Ishikawa (cell line): ENCODE measurements around the gene SREBF1.

Source experiments
- CEBPB ChIP-seq: IDR thresholded peaks from 2 replicates; pipeline ENCODE4 v1.6.1; 2012
- CREB1 ChIP-seq: IDR thresholded peaks from 2 replicates; pipeline ENCODE4 v1.6.1; 2012; ENCODE audit warnings: low read depth
- EGR1 ChIP-seq: IDR thresholded peaks from 2 replicates; pipeline ENCODE4 v1.6.1; 2012
- EP300 ChIP-seq: IDR thresholded peaks from 2 replicates; pipeline ENCODE4 v1.6.1; 2012; ENCODE audit warnings: borderline replicate concordance
- FOXM1 ChIP-seq: IDR thresholded peaks from 2 replicates; pipeline ENCODE4 v1.6.1; 2012; ENCODE audit warnings: low read depth, borderline replicate concordance
- NFIC ChIP-seq: IDR thresholded peaks from 2 replicates; pipeline ENCODE4 v1.6.1; 2012
- RAD21 ChIP-seq: IDR thresholded peaks from 2 replicates; pipeline ENCODE4 v1.6.1; 2012; ENCODE audit warnings: low read depth
- TAF1 ChIP-seq: IDR thresholded peaks from 2 replicates; pipeline ENCODE4 v1.6.1; 2012; ENCODE audit warnings: low read depth, mild to moderate bottlenecking
- TCF12 ChIP-seq: IDR thresholded peaks from 2 replicates; pipeline ENCODE4 v1.6.1; 2012; ENCODE audit warnings: low read depth
- TEAD4 ChIP-seq: IDR thresholded peaks from 2 replicates; pipeline ENCODE4 v1.6.1; 2012
- YY1 ChIP-seq: IDR thresholded peaks from 2 replicates; pipeline ENCODE4 v1.6.1; 2012; ENCODE audit warnings: low read depth
- ZBTB7A ChIP-seq: IDR thresholded peaks from 2 replicates; pipeline ENCODE4 v1.6.1; 2012; ENCODE audit warnings: low read depth
- TF ChIP-seq, protein P1 (sequence below): IDR thresholded peaks from 2 replicates; pipeline ENCODE4 v1.6.1; 2012
- TF ChIP-seq, protein P2 (sequence below): IDR thresholded peaks from 2 replicates; pipeline ENCODE4 v1.6.1; 2012
- TF ChIP-seq, protein P3 (sequence below): IDR thresholded peaks from 2 replicates; pipeline ENCODE4 v1.6.1; 2012; ENCODE audit warnings: low read depth, mild to moderate bottlenecking

Gene SREBF1

DNA sequence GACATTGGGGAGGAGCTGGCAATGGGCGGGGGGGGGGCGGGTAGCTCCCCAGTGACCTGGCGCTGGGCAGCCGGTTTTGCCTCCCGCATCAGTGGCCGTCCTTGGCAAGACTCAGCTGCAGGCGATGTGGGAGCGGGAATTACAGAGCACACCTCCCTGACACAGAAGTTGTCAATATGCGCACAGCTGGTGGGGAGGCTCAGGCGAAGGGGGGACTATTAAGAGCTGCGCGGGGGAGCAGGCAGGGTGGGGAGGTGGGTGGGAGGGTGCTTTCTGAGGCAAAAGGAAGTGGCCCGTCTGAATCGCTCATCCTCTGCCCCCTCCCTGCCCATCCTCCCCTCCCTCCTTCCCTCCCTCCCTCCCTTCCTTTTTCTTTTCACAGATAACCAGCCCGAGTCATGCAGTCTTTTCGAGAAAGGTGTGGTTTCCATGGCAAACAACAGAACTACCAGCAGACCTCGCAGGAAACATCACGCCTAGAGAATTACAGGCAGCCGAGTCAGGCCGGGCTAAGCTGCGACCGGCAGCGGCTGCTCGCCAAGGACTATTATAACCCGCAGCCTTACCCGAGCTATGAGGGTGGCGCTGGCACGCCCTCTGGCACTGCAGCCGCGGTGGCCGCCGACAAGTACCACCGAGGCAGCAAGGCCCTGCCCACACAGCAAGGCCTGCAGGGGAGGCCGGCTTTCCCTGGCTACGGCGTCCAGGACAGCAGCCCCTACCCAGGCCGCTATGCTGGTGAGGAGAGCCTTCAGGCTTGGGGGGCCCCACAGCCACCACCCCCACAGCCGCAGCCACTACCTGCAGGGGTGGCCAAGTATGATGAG, 44.0 kb downstream of the SREBF1 start:
- TF ChIP-seq, protein P1, sequence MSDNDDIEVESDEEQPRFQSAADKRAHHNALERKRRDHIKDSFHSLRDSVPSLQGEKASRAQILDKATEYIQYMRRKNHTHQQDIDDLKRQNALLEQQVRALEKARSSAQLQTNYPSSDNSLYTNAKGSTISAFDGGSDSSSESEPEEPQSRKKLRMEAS: no peak
- TF ChIP-seq FOXM1 (no peak), CEBPB (no peak), CREB1 (no peak), NFIC (no peak), EGR1 (no peak), TEAD4 (no peak), ZBTB7A (no peak), EP300 (no peak), TCF12 (no peak)
- TF ChIP-seq, protein P2, sequence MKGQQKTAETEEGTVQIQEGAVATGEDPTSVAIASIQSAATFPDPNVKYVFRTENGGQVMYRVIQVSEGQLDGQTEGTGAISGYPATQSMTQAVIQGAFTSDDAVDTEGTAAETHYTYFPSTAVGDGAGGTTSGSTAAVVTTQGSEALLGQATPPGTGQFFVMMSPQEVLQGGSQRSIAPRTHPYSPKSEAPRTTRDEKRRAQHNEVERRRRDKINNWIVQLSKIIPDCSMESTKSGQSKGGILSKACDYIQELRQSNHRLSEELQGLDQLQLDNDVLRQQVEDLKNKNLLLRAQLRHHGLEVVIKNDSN: no peak
- TF ChIP-seq, protein P3, sequence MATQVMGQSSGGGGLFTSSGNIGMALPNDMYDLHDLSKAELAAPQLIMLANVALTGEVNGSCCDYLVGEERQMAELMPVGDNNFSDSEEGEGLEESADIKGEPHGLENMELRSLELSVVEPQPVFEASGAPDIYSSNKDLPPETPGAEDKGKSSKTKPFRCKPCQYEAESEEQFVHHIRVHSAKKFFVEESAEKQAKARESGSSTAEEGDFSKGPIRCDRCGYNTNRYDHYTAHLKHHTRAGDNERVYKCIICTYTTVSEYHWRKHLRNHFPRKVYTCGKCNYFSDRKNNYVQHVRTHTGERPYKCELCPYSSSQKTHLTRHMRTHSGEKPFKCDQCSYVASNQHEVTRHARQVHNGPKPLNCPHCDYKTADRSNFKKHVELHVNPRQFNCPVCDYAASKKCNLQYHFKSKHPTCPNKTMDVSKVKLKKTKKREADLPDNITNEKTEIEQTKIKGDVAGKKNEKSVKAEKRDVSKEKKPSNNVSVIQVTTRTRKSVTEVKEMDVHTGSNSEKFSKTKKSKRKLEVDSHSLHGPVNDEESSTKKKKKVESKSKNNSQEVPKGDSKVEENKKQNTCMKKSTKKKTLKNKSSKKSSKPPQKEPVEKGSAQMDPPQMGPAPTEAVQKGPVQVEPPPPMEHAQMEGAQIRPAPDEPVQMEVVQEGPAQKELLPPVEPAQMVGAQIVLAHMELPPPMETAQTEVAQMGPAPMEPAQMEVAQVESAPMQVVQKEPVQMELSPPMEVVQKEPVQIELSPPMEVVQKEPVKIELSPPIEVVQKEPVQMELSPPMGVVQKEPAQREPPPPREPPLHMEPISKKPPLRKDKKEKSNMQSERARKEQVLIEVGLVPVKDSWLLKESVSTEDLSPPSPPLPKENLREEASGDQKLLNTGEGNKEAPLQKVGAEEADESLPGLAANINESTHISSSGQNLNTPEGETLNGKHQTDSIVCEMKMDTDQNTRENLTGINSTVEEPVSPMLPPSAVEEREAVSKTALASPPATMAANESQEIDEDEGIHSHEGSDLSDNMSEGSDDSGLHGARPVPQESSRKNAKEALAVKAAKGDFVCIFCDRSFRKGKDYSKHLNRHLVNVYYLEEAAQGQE: no peak

- no peak for TF ChIP-seq NFIC
- TF ChIP-seq YY1: no peak
- no peak for TF ChIP-seq RAD21
- TF ChIP-seq TEAD4: no peak
- TF ChIP-seq, protein P1: no peak
- no peak for TF ChIP-seq CEBPB
- TF ChIP-seq, protein P2: no peak
- no peak for TF ChIP-seq CREB1
- no peak for TF ChIP-seq ZBTB7A
- no peak for TF ChIP-seq EGR1
- TF ChIP-seq, protein P3: no peak
Observed at GRCh38 chr17:17792037-17792550, 44.7 kb downstream of the SREBF1 start.

- TF ChIP-seq, protein P2: no peak
- TF ChIP-seq CREB1: no peak
- no peak for TF ChIP-seq EP300
- TF ChIP-seq TEAD4: no peak
- no peak for TF ChIP-seq FOXM1
- no peak for TF ChIP-seq YY1
- TF ChIP-seq, protein P3: no peak
- no peak for TF ChIP-seq TAF1
- no peak for TF ChIP-seq RAD21
- TF ChIP-seq TCF12: no peak
- no peak for TF ChIP-seq EGR1
- TF ChIP-seq, protein P1: no peak
- TF ChIP-seq ZBTB7A: no peak
- TF ChIP-seq NFIC: no peak
- no peak for TF ChIP-seq CEBPB
Observed at GRCh38 chr17:17790637-17791464, 45.9 kb downstream of the SREBF1 start.
